ENCODE data around the gene C16orf86. TPM values are rescaled to one million over a fixed set of nuclear protein-coding genes. Genes with fewer than 3 reads are reported as not detected.

The C16orf86 gene
- polyA plus RNA-seq, 3 donors: 4.1 to 11.3 (median 4.6) TPM

- peaks cover 9 to 24% (median 20%) of the 10 kb centered on the region in 3 donors for H3K27me3 Mint-ChIP-seq (ENCODE audit: low read depth in 3 of 3)
- no peak overlapping the region for H3K27ac ChIP-seq (ENCODE audit: low read depth in 1 of 2, low read length in 2 of 2)
- H3K27ac Mint-ChIP-seq: peak overlapping the region in 1 of 7 donors; percentile 35
- intact Hi-C loops (cut with micrococcal nuclease): loop anchor here (2.0 to 5.0 kb wide), 2 partner anchors 97 kb away; no protein-coding TSS in a partner anchor
- no peak overlapping the region for H3K9ac ChIP-seq (ENCODE audit: insufficient read depth, low read length, poor library complexity, severe bottlenecking)
- H2AFZ ChIP-seq (ENCODE audit: insufficient read depth, low read depth, low read length, poor library complexity, severe bottlenecking): no peak overlapping the region
- H3K4me1 ChIP-seq (ENCODE audit: control insufficient read depth in 1 of 2, insufficient read depth in 2 of 2, low read length in 2 of 2): peaks cover 5 to 10% of the 10 kb centered on the region in 2 donors
- H3K4me3 ChIP-seq (replicated peaks in 1 of 3; ENCODE audit: low read depth in 2 of 3, low read length in 3 of 3): no peak overlapping the region
- no peaks in the 10 kb centered on the region for H4K20me1 ChIP-seq (ENCODE audit: insufficient read depth, low read length)
- TF ChIP-seq CTCF (IDR thresholded peaks at IDR 0.05): no peak
- peaks cover 5% of the 10 kb centered on the region for H3K4me1 Mint-ChIP-seq
- H3K4me2 ChIP-seq (replicated peaks; ENCODE audit: extremely low read depth, low read length, poor library complexity, severe bottlenecking): no peak overlapping the region
- peaks cover 2 to 13% of the 10 kb centered on the region in 2 donors for H3K36me3 ChIP-seq (replicated peaks in 1 of 2; ENCODE audit: control insufficient read depth in 1 of 2, insufficient read depth in 2 of 2, low read length in 2 of 2)
- no peak for DNase-seq
- H3K27me3 ChIP-seq (ENCODE audit: control insufficient read depth in 2 of 2, insufficient read depth in 2 of 2, low read length in 2 of 2): peaks cover 2 to 19% of the 10 kb centered on the region in 2 donors
- peaks cover 9 to 14% of the 10 kb centered on the region in 2 donors for H3K36me3 Mint-ChIP-seq
- peaks cover 0 to 2% (median 0%) of the 10 kb centered on the region in 7 donors for H3K9me3 Mint-ChIP-seq
- whole genome bisulfite sequencing (ENCODE audit: insufficient coverage): 100% methylated on average over 2 of the region's 9 CpGs
- H3K4me3 Mint-ChIP-seq: peak overlapping the region in 1 of 2 donors; percentile 64
- H3K79me2 ChIP-seq (ENCODE audit: insufficient read depth, low read length): no peaks in the 10 kb centered on the region
- H3K9me3 ChIP-seq (replicated peaks in 1 of 2; ENCODE audit: control insufficient read depth in 1 of 2, insufficient read depth in 1 of 2, low read length in 2 of 2): no peaks in the 10 kb centered on the region
Measured at GRCh38 chr16:67644038-67644437, 22.6 kb upstream of the C16orf86 start.

GRCh38 chr16:67645397-67646121, 21.1 kb upstream of the C16orf86 start:
- H3K27ac ChIP-seq (ENCODE audit: low read depth in 1 of 2, low read length in 2 of 2): no peak overlapping the region
- peaks cover 0 to 2% (median 0%) of the 10 kb centered on the region in 7 donors for H3K9me3 Mint-ChIP-seq
- no peaks in the 10 kb centered on the region for H4K20me1 ChIP-seq (ENCODE audit: insufficient read depth, low read length)
- 73% methylated on average over 13 of the region's 15 CpGs for WGBS (ENCODE audit: insufficient coverage)
- peaks cover 11 to 24% (median 20%) of the 10 kb centered on the region in 3 donors for H3K27me3 Mint-ChIP-seq (ENCODE audit: low read depth in 3 of 3)
- peak overlapping the region; percentile 68 for H3K4me2 ChIP-seq (replicated peaks; ENCODE audit: extremely low read depth, low read length, poor library complexity, severe bottlenecking)
- H3K27ac Mint-ChIP-seq: peak overlapping the region in 1 of 7 donors; percentile 20
- H3K4me3 Mint-ChIP-seq: peak overlapping the region; percentile 54 to 68
- DNase-seq: peak in 1 of 3 donors; percentile 8
- H3K36me3 Mint-ChIP-seq: peaks cover 0 to 2% of the 10 kb centered on the region in 2 donors
- H3K27me3 ChIP-seq (ENCODE audit: control insufficient read depth in 2 of 2, insufficient read depth in 2 of 2, low read length in 2 of 2): peaks cover 2 to 19% of the 10 kb centered on the region in 2 donors
- H3K79me2 ChIP-seq (ENCODE audit: insufficient read depth, low read length): no peaks in the 10 kb centered on the region
- TF ChIP-seq CTCF (IDR thresholded peaks at IDR 0.05): no peak
- intact Hi-C loops (cut with micrococcal nuclease): loop anchor here in 1 of 2 donors (2.0 kb wide), 1 partner anchor 99 kb away; no protein-coding TSS in a partner anchor
- H3K4me1 ChIP-seq (ENCODE audit: control insufficient read depth in 1 of 2, insufficient read depth in 2 of 2, low read length in 2 of 2): peaks cover 5 to 10% of the 10 kb centered on the region in 2 donors
- H2AFZ ChIP-seq (ENCODE audit: insufficient read depth, low read depth, low read length, poor library complexity, severe bottlenecking): peak overlapping the region; percentile 73
- no peaks in the 10 kb centered on the region for H3K9me3 ChIP-seq (replicated peaks in 1 of 2; ENCODE audit: control insufficient read depth in 1 of 2, insufficient read depth in 1 of 2, low read length in 2 of 2)
- H3K4me3 ChIP-seq (replicated peaks in 1 of 3; ENCODE audit: low read depth in 2 of 3, low read length in 3 of 3): peak overlapping the region in 1 of 3 experiments; percentile 61
- peak overlapping the region; percentile 41 for H3K9ac ChIP-seq (ENCODE audit: insufficient read depth, low read length, poor library complexity, severe bottlenecking)
- no peaks in the 10 kb centered on the region for H3K36me3 ChIP-seq (replicated peaks in 1 of 2; ENCODE audit: control insufficient read depth in 1 of 2, insufficient read depth in 2 of 2, low read length in 2 of 2)
- peaks cover 5% of the 10 kb centered on the region for H3K4me1 Mint-ChIP-seq

Measured in CD14-positive monocyte (primary cell).